H9 (cell line): ENCODE measurements around the gene SCUBE1. TPM values are rescaled to one million over a fixed set of nuclear protein-coding genes. Genes with fewer than 3 reads are reported as not detected.

Experiments
- DNase-seq: peaks from one replicate; pipeline ENCODE4 v3.0.0-alpha.2; 2017
- H2AFZ ChIP-seq: one replicate; pipeline ENCODE4 v1.6.1; 2013; ENCODE audit warnings: mild to moderate bottlenecking, low read length, control low read depth, moderate library complexity
- H2AK5ac ChIP-seq: 2 replicates; pipeline ENCODE4 v1.6.1; 2013; ENCODE audit warnings: low read length, control low read depth, mixed read lengths; ENCODE audit not compliant: insufficient read length
- H2BK120ac ChIP-seq: one replicate; pipeline ENCODE4 v1.6.1; 2013; ENCODE audit warnings: low read depth, mild to moderate bottlenecking, low read length, control low read depth, inconsistent platforms; ENCODE audit not compliant: poor library complexity, severe bottlenecking
- H2BK12ac ChIP-seq: 2 replicates; pipeline ENCODE4 v1.6.1; 2013; ENCODE audit warnings: low read length, control low read depth, mixed read lengths, low read depth; ENCODE audit not compliant: insufficient read length
- H2BK15ac ChIP-seq: 2 replicates; pipeline ENCODE4 v1.6.1; 2013; ENCODE audit warnings: low read depth, low read length, control low read depth
- H2BK20ac ChIP-seq: one replicate; pipeline ENCODE4 v1.6.1; 2013; ENCODE audit warnings: low read depth, mild to moderate bottlenecking, low read length, control low read depth, inconsistent platforms; ENCODE audit not compliant: poor library complexity, severe bottlenecking
- H2BK5ac ChIP-seq: 2 replicates; pipeline ENCODE4 v1.6.1; 2013; ENCODE audit warnings: low read length, control low read depth, mixed read lengths; ENCODE audit not compliant: insufficient read length
- H3K14ac ChIP-seq: 2 replicates; pipeline ENCODE4 v1.6.1; 2013; ENCODE audit warnings: low read length, control low read depth; ENCODE audit not compliant: insufficient read depth
- H3K18ac ChIP-seq: 2 replicates; pipeline ENCODE4 v1.6.1; 2013; ENCODE audit warnings: low read depth, mild to moderate bottlenecking, mixed read lengths, low read length, control low read depth; ENCODE audit not compliant: insufficient read length
- H3K23ac ChIP-seq: 2 replicates; pipeline ENCODE4 v1.6.1; 2013; ENCODE audit warnings: low read length, control low read depth, mixed read lengths, low read depth; ENCODE audit not compliant: insufficient read length
- H3K23me2 ChIP-seq: 2 replicates; pipeline ENCODE4 v1.6.1; 2013; ENCODE audit warnings: low read depth, mild to moderate bottlenecking, mixed read lengths, low read length, control low read depth; ENCODE audit not compliant: insufficient read length, poor library complexity, severe bottlenecking
- H3K27ac ChIP-seq: 2 replicates; pipeline ENCODE4 v1.5.1; 2013; ENCODE audit warnings: low read length, control low read depth, mixed read lengths, low read depth; ENCODE audit not compliant: insufficient read length
- H3K27me3 ChIP-seq: 2 replicates; pipeline ENCODE4 v1.6.1; 2013; ENCODE audit warnings: low read length, control low read depth, inconsistent platforms; ENCODE audit not compliant: insufficient read depth
- H3K4ac ChIP-seq: 2 replicates; pipeline ENCODE4 v1.6.1; 2013; ENCODE audit warnings: low read depth, mild to moderate bottlenecking, control low read depth, inconsistent platforms, low read length, moderate library complexity
- H3K4me1 ChIP-seq: 2 replicates; pipeline ENCODE4 v1.6.1; 2013; ENCODE audit warnings: low read length, control low read depth, inconsistent platforms; ENCODE audit not compliant: insufficient read depth
- H3K4me2 ChIP-seq: 2 replicates; pipeline ENCODE4 v1.6.1; 2013; ENCODE audit warnings: low read length, control low read depth, mixed read lengths; ENCODE audit not compliant: insufficient read length, insufficient read depth
- H3K56ac ChIP-seq: 2 replicates; pipeline ENCODE4 v1.6.1; 2013; ENCODE audit warnings: low read depth, mild to moderate bottlenecking, mixed read lengths, low read length, control low read depth; ENCODE audit not compliant: insufficient read length
- H3K79me1 ChIP-seq: 2 replicates; pipeline ENCODE4 v1.6.1; 2013; ENCODE audit warnings: low read depth, mild to moderate bottlenecking, moderate library complexity, low read length, control low read depth, inconsistent platforms; ENCODE audit not compliant: insufficient read depth, poor library complexity, severe bottlenecking
- H3K79me2 ChIP-seq: 2 replicates; pipeline ENCODE4 v1.6.1; 2013; ENCODE audit warnings: low read length, control low read depth, inconsistent platforms; ENCODE audit not compliant: insufficient read depth
- H3K9ac ChIP-seq: 2 replicates; pipeline ENCODE4 v1.6.1; 2013; ENCODE audit warnings: low read length, control low read depth, mixed read lengths; ENCODE audit not compliant: insufficient read length; ENCODE audit errors: extremely low read depth
- H3K9me3 ChIP-seq: one replicate; pipeline ENCODE4 v1.6.1; 2013; ENCODE audit warnings: low read depth, low read length, inconsistent platforms; ENCODE audit not compliant: control insufficient read depth
- H3T11ph ChIP-seq: one replicate; pipeline ENCODE4 v1.6.1; 2013; ENCODE audit warnings: mild to moderate bottlenecking, low read length, control low read depth, inconsistent platforms
- H4K20me1 ChIP-seq: one replicate; pipeline ENCODE4 v1.6.1; 2013; ENCODE audit not compliant: control insufficient read depth, insufficient read length, insufficient read depth
- H4K5ac ChIP-seq: 2 replicates; pipeline ENCODE4 v1.6.1; 2013; ENCODE audit warnings: low read depth, mild to moderate bottlenecking, mixed read lengths, low read length, control low read depth; ENCODE audit not compliant: insufficient read length
- H4K8ac ChIP-seq: replicated peaks from 2 replicates; pipeline ENCODE4 v1.6.1; 2013; ENCODE audit warnings: low read length, control low read depth, mixed read lengths, low read depth; ENCODE audit not compliant: insufficient read length
- H4K91ac ChIP-seq: 2 replicates; pipeline ENCODE4 v1.6.1; 2013; ENCODE audit warnings: low read depth, mild to moderate bottlenecking, moderate library complexity, mixed read lengths, low read length, control low read depth; ENCODE audit not compliant: insufficient read length
- H3K27ac Mint-ChIP-seq, 3 experiments: 2 replicates in 2 of 3; 3 replicates in 1 of 3; pipeline ENCODE4 v1.8.0; 2020 to 2021; ENCODE audit warnings: mixed read lengths in 3 of 3, mild to moderate bottlenecking in 1 of 3, moderate library complexity in 1 of 3
- H3K27me3 Mint-ChIP-seq: 2 replicates; pipeline ENCODE4 v1.8.0; 2021; ENCODE audit warnings: low read depth, mild to moderate bottlenecking, moderate library complexity, mixed read lengths
- H3K36me3 Mint-ChIP-seq, 3 experiments: 2 replicates in 2 of 3; 3 replicates in 1 of 3; pipeline ENCODE4 v1.8.0; 2020 to 2021; ENCODE audit warnings: low read depth in 3 of 3, mixed read lengths in 3 of 3; ENCODE audit not compliant: insufficient read depth in 1 of 3
- H3K4me1 Mint-ChIP-seq, 2 experiments: 2 replicates each; pipeline ENCODE4 v1.8.0; 2020; ENCODE audit warnings: mixed read lengths in 2 of 2
- H3K4me3 Mint-ChIP-seq, 2 experiments: 2 replicates in 1 of 2; 3 replicates in 1 of 2; pipeline ENCODE4 v1.8.0; 2020 to 2021; ENCODE audit warnings: mild to moderate bottlenecking in 2 of 2, mixed read lengths in 2 of 2, moderate library complexity in 1 of 2
- H3K9me3 Mint-ChIP-seq, 2 experiments: 2 replicates in 1 of 2; 3 replicates in 1 of 2; pipeline ENCODE4 v1.8.0; 2020; ENCODE audit warnings: mild to moderate bottlenecking in 2 of 2, mixed read lengths in 2 of 2, moderate library complexity in 1 of 2
- WGBS: extraction: QIAGEN DNeasy Blood & Tissue Kit; methylation state at CpG from one replicate; pipeline ENCODE4 v1.1.7; 2013; ENCODE audit warnings: missing lambda C conversion rate, low lambda C conversion rate, mixed read lengths; ENCODE audit not compliant: insufficient read length; ENCODE audit errors: extremely low coverage; 5-methylcytosine and 5-hydroxymethylcytosine counted together
- total RNA-seq: library from RNA; stranded (reverse); gene quantifications from 2 replicates; pipeline ENCODE4 v1.2.1, GENCODE V29; 2021
- TF ChIP-seq, protein P1 (sequence below): fragments of 200-600 bp; sonication (generic); conservative IDR thresholded peaks from 3 replicates; pipeline ENCODE4 v1.8.0; 2021; ENCODE audit warnings: antibody characterized with exemption, mild to moderate bottlenecking

Gene SCUBE1
- total RNA-seq, 1 experiment from 2014 or later, result 1.2 TPM

DNA sequence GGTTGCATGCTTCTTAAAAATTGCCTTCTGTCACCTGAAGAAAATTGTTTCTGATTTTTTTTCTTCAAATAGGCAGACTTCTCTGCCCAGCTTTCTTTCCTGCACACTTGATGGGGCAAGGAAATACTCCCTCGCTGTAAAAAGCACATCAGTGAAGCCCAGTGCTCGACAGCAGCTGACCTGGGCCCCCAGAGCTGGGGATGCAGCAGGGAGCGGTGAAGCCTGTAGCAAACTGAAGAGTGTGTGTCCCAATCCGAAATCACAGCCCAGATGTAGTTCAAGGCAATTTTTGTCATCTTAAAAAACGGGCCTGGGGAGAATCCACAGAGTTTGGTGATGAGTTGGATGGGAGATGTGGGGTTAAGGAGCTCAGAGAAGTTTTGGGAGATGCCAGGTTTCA, 41.7 kb upstream of the SCUBE1 start:
- H2BK5ac ChIP-seq, result no peak overlapping the region
- no peak overlapping the region for H3K23ac ChIP-seq
- no peak overlapping the region for H2BK20ac ChIP-seq
- Mint-ChIP-seq H3K27ac (no peak overlapping the region), H3K36me3 (no peaks in the 10 kb centered on the region), H3K27me3 (peaks cover 46% of the 10 kb centered on the region), H3K9me3 (no peaks in the 10 kb centered on the region; a peak in 2 of 5 replicates), H3K4me3 (peak overlapping the region in 1 of 2 experiments; percentile 27; a peak in 1 of 5 replicates), H3K4me1 (peaks cover 7 to 20% of the 10 kb centered on the region in 2 experiments)
- no peak overlapping the region for H2BK15ac ChIP-seq
- H3K9me3 ChIP-seq, result no peaks in the 10 kb centered on the region
- H3K14ac ChIP-seq, result no peak overlapping the region
- TF ChIP-seq, protein P1, sequence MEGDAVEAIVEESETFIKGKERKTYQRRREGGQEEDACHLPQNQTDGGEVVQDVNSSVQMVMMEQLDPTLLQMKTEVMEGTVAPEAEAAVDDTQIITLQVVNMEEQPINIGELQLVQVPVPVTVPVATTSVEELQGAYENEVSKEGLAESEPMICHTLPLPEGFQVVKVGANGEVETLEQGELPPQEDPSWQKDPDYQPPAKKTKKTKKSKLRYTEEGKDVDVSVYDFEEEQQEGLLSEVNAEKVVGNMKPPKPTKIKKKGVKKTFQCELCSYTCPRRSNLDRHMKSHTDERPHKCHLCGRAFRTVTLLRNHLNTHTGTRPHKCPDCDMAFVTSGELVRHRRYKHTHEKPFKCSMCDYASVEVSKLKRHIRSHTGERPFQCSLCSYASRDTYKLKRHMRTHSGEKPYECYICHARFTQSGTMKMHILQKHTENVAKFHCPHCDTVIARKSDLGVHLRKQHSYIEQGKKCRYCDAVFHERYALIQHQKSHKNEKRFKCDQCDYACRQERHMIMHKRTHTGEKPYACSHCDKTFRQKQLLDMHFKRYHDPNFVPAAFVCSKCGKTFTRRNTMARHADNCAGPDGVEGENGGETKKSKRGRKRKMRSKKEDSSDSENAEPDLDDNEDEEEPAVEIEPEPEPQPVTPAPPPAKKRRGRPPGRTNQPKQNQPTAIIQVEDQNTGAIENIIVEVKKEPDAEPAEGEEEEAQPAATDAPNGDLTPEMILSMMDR, result no peak
- H3K9ac ChIP-seq, result no peak overlapping the region
- H4K5ac ChIP-seq, result no peak overlapping the region
- H3K4me2 ChIP-seq, result no peak overlapping the region
- H3K4ac ChIP-seq, result no peak overlapping the region
- no CpG with 5 or more reads among the region's 5 CpGs for WGBS
- no peaks in the 10 kb centered on the region for H3K4me1 ChIP-seq
- H3K18ac ChIP-seq, result no peak overlapping the region
- H4K8ac ChIP-seq, result no peak overlapping the region
- no peaks in the 10 kb centered on the region for H4K20me1 ChIP-seq
- H3K27me3 ChIP-seq, result no peaks in the 10 kb centered on the region
- DNase-seq, result no peak
- no peak overlapping the region for H3K56ac ChIP-seq
- peaks cover 4% of the 10 kb centered on the region for H3K23me2 ChIP-seq
- no peak overlapping the region for H3K27ac ChIP-seq
- H4K91ac ChIP-seq, result no peak overlapping the region
- H3T11ph ChIP-seq, result no peak overlapping the region
- no peak overlapping the region for H2BK12ac ChIP-seq
- H2BK120ac ChIP-seq, result no peak overlapping the region
- H3K79me1 ChIP-seq, result no peaks in the 10 kb centered on the region
- no peak overlapping the region for H2AK5ac ChIP-seq
- no peak overlapping the region for H2AFZ ChIP-seq
- H3K79me2 ChIP-seq, result no peaks in the 10 kb centered on the region
